Colonic mucosa (tissue), 4 donors: ENCODE data around the gene MROH2A. TPM values are rescaled to one million over a fixed set of nuclear protein-coding genes. Genes with fewer than 3 reads are reported as not detected.

ENCODE experiments used
- DNase-seq: peaks from one replicate; pipeline ENCODE4 v3.0.0-alpha.2; 2020
- H3K27ac ChIP-seq: fragments of 200-600 bp; one replicate; pipeline ENCODE4 v1.8.0; 2021
- H3K27me3 ChIP-seq: fragments of 200-600 bp; one replicate; pipeline ENCODE4 v1.8.0; 2021
- H3K36me3 ChIP-seq: fragments of 200-600 bp; one replicate; pipeline ENCODE4 v1.8.0; 2021
- H3K4me1 ChIP-seq: fragments of 200-600 bp; one replicate; pipeline ENCODE4 v1.8.0; 2021; ENCODE audit warnings: mild to moderate bottlenecking
- H3K4me3 ChIP-seq: fragments of 200-600 bp; one replicate; pipeline ENCODE4 v1.8.0; 2021
- H3K9ac ChIP-seq, 2 donors: one replicate each; pipeline ENCODE4 v1.7.0; 2013; ENCODE audit warnings: control low read depth in 2 of 2, low read depth in 2 of 2, low read length in 2 of 2
- H3K9me3 ChIP-seq: fragments of 200-600 bp; one replicate; pipeline ENCODE4 v1.8.0; 2021
- CTCF ChIP-seq: fragments of 200-600 bp; IDR thresholded peaks from one replicate; pipeline ENCODE4 v1.8.0; 2022; ENCODE audit warnings: antibody characterized with exemption, mild to moderate bottlenecking
- intact Hi-C: fragments of 100-400 bp; cut with DNase I; formaldehyde crosslinking; loops from one replicate; pipeline ENCODE4 v1.14.1; 2022
- total RNA-seq, 2 donors: library from RNA; stranded (reverse); fragmentation: NEBNext Ultra II Directional in 1 of 2; extraction: Animal tissue kit (Norgen Biotek cat#: 25700) in 1 of 2; gene quantifications; one replicate each; pipeline ENCODE4 v1.2.1, GENCODE V29; 2021
- donor health status: healthy.
- donor health status: DM: no; HTN: no; CAD: no.
- donor health status: DM: no; HTN: no; CAD: no.

MROH2A gene
- total RNA-seq, 2 donors from 2014 or later, result not detected

DNA sequence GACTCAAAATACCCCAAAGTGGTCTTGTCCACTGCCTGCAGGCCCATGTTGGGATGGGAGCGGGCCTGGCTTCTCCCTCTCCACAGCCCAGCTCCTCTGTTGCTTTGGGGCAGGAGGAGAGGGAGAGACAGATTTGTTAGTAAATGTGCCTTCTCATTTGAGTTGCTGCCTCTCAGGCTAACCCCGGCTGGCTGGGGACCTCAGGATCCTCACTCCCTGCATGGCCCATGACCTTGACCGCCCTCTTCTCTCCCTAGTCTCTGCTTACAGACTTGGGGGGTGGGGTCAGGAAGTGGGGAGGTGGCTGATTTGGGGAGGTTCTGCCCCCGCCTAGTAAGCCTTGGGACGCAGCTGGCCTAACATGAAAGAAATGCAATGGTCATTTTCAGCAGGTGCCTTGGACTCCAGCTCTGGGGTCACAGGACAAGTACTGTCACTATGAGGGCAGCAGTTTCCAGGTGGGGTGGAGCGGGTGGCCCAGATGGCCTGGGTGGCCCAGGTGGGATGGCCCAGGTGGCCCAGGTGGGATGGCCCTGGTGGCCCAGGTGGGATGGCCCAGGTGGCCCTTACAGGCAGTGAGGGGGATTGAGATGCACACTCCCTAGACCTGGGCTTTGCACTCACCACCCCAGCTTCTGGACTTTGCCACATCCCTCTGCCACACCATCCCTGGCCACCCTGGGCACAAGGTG, 52.1 kb downstream of the MROH2A start:
- no peak for TF ChIP-seq CTCF
- Histone ChIP-seq H3K36me3 (no peaks in the 10 kb centered on the region), H3K4me3 (no peak overlapping the region), H3K4me1 (no peaks in the 10 kb centered on the region), H3K27me3 (no peaks in the 10 kb centered on the region), H3K9ac (no peak overlapping the region), H3K27ac (no peak overlapping the region), H3K9me3 (no peaks in the 10 kb centered on the region)
- intact Hi-C loops, result loop anchor here (2.0 kb wide), 1 partner anchor 383 kb away; no protein-coding TSS in a partner anchor
- DNase-seq, result no peak

- Histone ChIP-seq H3K4me3 (no peak overlapping the region), H3K27ac (no peak overlapping the region), H3K36me3 (no peaks in the 10 kb centered on the region), H3K9ac (no peak overlapping the region), H3K9me3 (no peaks in the 10 kb centered on the region), H3K4me1 (no peaks in the 10 kb centered on the region), H3K27me3 (no peaks in the 10 kb centered on the region)
- intact Hi-C loops, result loop anchor here (2.0 kb wide), 1 partner anchor 384 kb away; no protein-coding TSS in a partner anchor
- TF ChIP-seq CTCF, result no peak
- no peak for DNase-seq
Observed at GRCh38 chr2:233831011-233831721, 53.0 kb downstream of the MROH2A start.

- intact Hi-C loops, result loop anchor here (2.0 kb wide), 1 partner anchor 385 kb away; no protein-coding TSS in a partner anchor
Observed at GRCh38 chr2:233831861-233832260, 53.7 kb downstream of the MROH2A start.

GRCh38 chr2:233832414-233832813, 54.3 kb downstream of the MROH2A start:
- no peak overlapping the region for H3K27ac ChIP-seq
- no peak overlapping the region for H3K9ac ChIP-seq
- H3K4me1 ChIP-seq, result no peaks in the 10 kb centered on the region
- H3K27me3 ChIP-seq, result no peaks in the 10 kb centered on the region
- H3K9me3 ChIP-seq, result no peaks in the 10 kb centered on the region
- no peaks in the 10 kb centered on the region for H3K36me3 ChIP-seq
- no peak for DNase-seq
- no peak overlapping the region for H3K4me3 ChIP-seq
- TF ChIP-seq CTCF, result no peak
- intact Hi-C loops, result no loop called here

More at GRCh38 chr2:233831861-233832260, 53.7 kb downstream of the MROH2A start:
- TF ChIP-seq CTCF, result no peak
- no peak overlapping the region for H3K27ac ChIP-seq
- H3K27me3 ChIP-seq, result no peaks in the 10 kb centered on the region
- no peaks in the 10 kb centered on the region for H3K36me3 ChIP-seq
- H3K9ac ChIP-seq, result no peak overlapping the region
- no peaks in the 10 kb centered on the region for H3K4me1 ChIP-seq
- DNase-seq, result no peak
- H3K9me3 ChIP-seq, result no peaks in the 10 kb centered on the region
- no peak overlapping the region for H3K4me3 ChIP-seq

DNA sequence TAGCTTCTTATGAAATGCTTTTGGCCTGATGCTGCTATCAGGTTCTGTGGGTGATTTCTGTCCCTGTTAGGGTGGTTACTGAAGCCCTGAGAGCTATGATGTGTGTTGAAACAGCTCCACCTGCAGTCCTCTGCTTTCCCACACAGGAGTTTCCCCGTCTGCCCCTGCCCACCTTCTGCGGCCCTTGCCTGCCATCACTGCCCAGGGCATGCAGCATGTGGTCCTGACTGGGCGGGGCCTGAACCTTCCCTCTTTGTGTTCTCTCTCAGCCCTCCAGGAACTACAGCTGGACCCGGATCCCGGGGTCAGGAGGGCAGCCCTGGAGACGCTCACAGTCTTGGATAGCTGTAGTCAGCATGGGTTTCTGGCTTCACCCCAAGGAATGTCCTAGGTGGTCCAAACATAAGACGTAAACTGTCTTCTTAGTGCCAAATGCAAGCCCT, 54.8 kb downstream of the MROH2A start:
- intact Hi-C loops, result no loop called here
- H3K4me3 ChIP-seq, result no peak overlapping the region
- H3K27me3 ChIP-seq, result no peaks in the 10 kb centered on the region
- peak; percentile 21 for TF ChIP-seq CTCF
- no peaks in the 10 kb centered on the region for H3K9me3 ChIP-seq
- H3K4me1 ChIP-seq, result no peaks in the 10 kb centered on the region
- H3K27ac ChIP-seq, result no peak overlapping the region
- DNase-seq, result no peak
- H3K36me3 ChIP-seq, result no peaks in the 10 kb centered on the region
- no peak overlapping the region for H3K9ac ChIP-seq
